A549 (cell line): ENCODE data around the gene ALG14. TPM values are rescaled to one million over a fixed set of nuclear protein-coding genes. Genes with fewer than 3 reads are reported as not detected.

Experiments
- ATAC-seq, 2 experiments: fragments of 200-7000 bp in 1 of 2; fragments of >200 bp in 1 of 2; cut with Nextera tagmentation in 1 of 2; cut with Tn5 transposase in 1 of 2; 3 replicates each; pipeline versions ENCODE4 v1.8.0 to v1.9.1; 2018 to 2020; ENCODE audit warnings: mild to moderate bottlenecking in 1 of 2, moderate library complexity in 1 of 2
- CTCF ChIA-PET: fragments of 300-600 bp; sonication (Branson Sonifier 250); formaldehyde crosslinking; extraction: SDS; loops from one replicate; lab custom pipeline; 2021; ENCODE audit warnings: antibody characterized with exemption, inconsistent platforms; lab: Yijun Ruan, JAX
- POLR2A ChIA-PET: fragments of 350-600 bp; formaldehyde crosslinking; extraction: SDS; loops from one replicate; lab custom pipeline; 2021; ENCODE audit warnings: antibody characterized with exemption, inconsistent platforms; lab: Yijun Ruan, JAX
- DNase-seq, 2 experiments: peaks; one replicate each; pipeline versions ENCODE4 v3.0.0 to v3.0.0-alpha.2; 2011 to 2016; ENCODE audit warnings: low read depth in 1 of 2, low spot score in 1 of 2
- FAIRE-seq: peaks from 2 replicates; lab custom pipeline; 2011; peaks lifted over from hg19 to GRCh38; lab: Jason Lieb, UNC
- H3K27ac ChIP-seq, 2 experiments: fragments of >200 bp; sonication (Bioruptor Twin); formaldehyde crosslinking; 3 replicates each; pipeline ENCODE4 v1.5.1; 2016 to 2017
- H3K4me1 ChIP-seq: fragments of >200 bp; sonication (Bioruptor Twin); formaldehyde crosslinking; 3 replicates; pipeline ENCODE4 v1.6.1; 2016
- H3K4me2 ChIP-seq: fragments of >200 bp; sonication (Bioruptor Twin); formaldehyde crosslinking; 3 replicates; pipeline ENCODE4 v1.6.1; 2016
- H3K4me3 ChIP-seq: fragments of >200 bp; sonication (Bioruptor Twin); formaldehyde crosslinking; 3 replicates; pipeline ENCODE4 v1.5.1; 2016
- H3K9me3 ChIP-seq: fragments of >200 bp; sonication (Bioruptor Twin); formaldehyde crosslinking; 3 replicates; pipeline ENCODE4 v1.6.1; 2016
- CEBPB ChIP-seq, 2 experiments: fragments of >200 bp in 1 of 2; sonication (Bioruptor Twin) in 1 of 2; formaldehyde crosslinking in 1 of 2; IDR thresholded peaks; 2 replicates each; pipeline ENCODE4 v1.6.1; 2012 to 2016
- CHD2 ChIP-seq: fragments of 150-350 bp; IDR thresholded peaks from 2 replicates; pipeline ENCODE4 v1.6.1; 2014; ENCODE audit warnings: low read length; ENCODE audit not compliant: partially characterized antibody
- CHD4 ChIP-seq: fragments of 200-600 bp; sonication (generic); IDR thresholded peaks from 2 replicates; pipeline ENCODE4 v1.6.1; 2016; ENCODE audit warnings: antibody characterized with exemption, mild to moderate bottlenecking, borderline replicate concordance
- EHF ChIP-seq: fragments of 250-450 bp; sonication (Bioruptor Pico); IDR thresholded peaks from 2 replicates; pipeline ENCODE4 v1.5.0; 2020; ENCODE audit warnings: mild to moderate bottlenecking
- FOSB ChIP-seq: fragments of 250-450 bp; sonication (Bioruptor Pico); IDR thresholded peaks from 2 replicates; pipeline ENCODE4 v1.5.0; 2020; ENCODE audit warnings: mild to moderate bottlenecking, moderate library complexity
- FOSL2 ChIP-seq, 2 experiments: fragments of 450-650 bp in 1 of 2; fragments of >200 bp in 1 of 2; sonication (Bioruptor Twin) in 1 of 2; formaldehyde crosslinking; IDR thresholded peaks; 2 replicates each; pipeline versions ENCODE4 v1.5.0 to v1.6.1; 2016 to 2020; ENCODE audit warnings: mild to moderate bottlenecking in 1 of 2, moderate library complexity in 1 of 2
- FOXS1 ChIP-seq: fragments of 250-450 bp; sonication (Bioruptor Pico); IDR thresholded peaks from 2 replicates; pipeline ENCODE4 v1.5.0; 2020; ENCODE audit warnings: mild to moderate bottlenecking, moderate library complexity
- HEYL ChIP-seq: fragments of 250-450 bp; sonication (Bioruptor Pico); IDR thresholded peaks from 2 replicates; pipeline ENCODE4 v1.8.0; 2021; ENCODE audit warnings: mild to moderate bottlenecking, moderate library complexity
- HOXB5 ChIP-seq: fragments of 250-450 bp; sonication (Bioruptor Pico); IDR thresholded peaks from 2 replicates; pipeline ENCODE4 v1.5.0; 2020; ENCODE audit warnings: mild to moderate bottlenecking, moderate library complexity
- KDM5A ChIP-seq: fragments of 200-600 bp; sonication (generic); IDR thresholded peaks from 2 replicates; pipeline ENCODE4 v1.6.1; 2016; ENCODE audit warnings: antibody characterized with exemption, mild to moderate bottlenecking
- MAFK ChIP-seq: fragments of 450-650 bp; IDR thresholded peaks from 2 replicates; pipeline ENCODE4 v1.6.1; 2014; ENCODE audit not compliant: partially characterized antibody
- MAZ ChIP-seq: fragments of 150-350 bp; IDR thresholded peaks from 2 replicates; pipeline ENCODE4 v1.6.1; 2014; ENCODE audit warnings: antibody characterized with exemption, low read depth, low read length, borderline replicate concordance
- NPAS2 ChIP-seq: fragments of 250-450 bp; sonication (Bioruptor Pico); IDR thresholded peaks from 2 replicates; pipeline ENCODE4 v1.8.0; 2022; ENCODE audit warnings: mild to moderate bottlenecking, moderate library complexity, borderline replicate concordance
- POLR2AphosphoS2 ChIP-seq: conservative IDR thresholded peaks from 2 replicates; pipeline ENCODE4 v1.6.1; 2012; ENCODE audit warnings: low read length, improper control_type of control experiment, inconsistent platforms
- RAD21 ChIP-seq, 2 experiments: fragments of >200 bp in 1 of 2; sonication (Bioruptor Twin) in 1 of 2; formaldehyde crosslinking in 1 of 2; IDR thresholded peaks in 1 of 2; conservative IDR thresholded peaks in 1 of 2; 2 replicates in 1 of 2; 3 replicates in 1 of 2; pipeline ENCODE4 v1.6.1; 2012 to 2018; ENCODE audit warnings: inconsistent platforms in 1 of 2
- RARB ChIP-seq: fragments of 250-450 bp; sonication (Bioruptor Pico); IDR thresholded peaks from 2 replicates; pipeline ENCODE4 v1.8.0; 2021; ENCODE audit warnings: mild to moderate bottlenecking, moderate library complexity
- RFX5 ChIP-seq: fragments of 450-650 bp; IDR thresholded peaks from 2 replicates; pipeline ENCODE4 v1.7.1; 2014; ENCODE audit warnings: antibody characterized with exemption, mild to moderate bottlenecking, moderate library complexity
- SMC3 ChIP-seq: fragments of >200 bp; sonication (Bioruptor Twin); formaldehyde crosslinking; IDR thresholded peaks from 3 replicates; pipeline ENCODE4 v1.6.1; 2018; ENCODE audit warnings: inconsistent platforms
- TFCP2L1 ChIP-seq: fragments of 250-450 bp; sonication (Bioruptor Pico); IDR thresholded peaks from 2 replicates; pipeline ENCODE4 v1.5.0; 2021; ENCODE audit warnings: mild to moderate bottlenecking
- TP53 ChIP-seq: fragments of 250-450 bp; sonication (Bioruptor Pico); IDR thresholded peaks from 2 replicates; pipeline ENCODE4 v1.5.0; 2021; ENCODE audit warnings: mild to moderate bottlenecking, moderate library complexity
- ZC3H11A ChIP-seq: fragments of 450-650 bp; IDR thresholded peaks from 2 replicates; pipeline ENCODE4 v1.6.1; 2014; ENCODE audit warnings: antibody characterized with exemption, mild to moderate bottlenecking
- ZNF302 ChIP-seq: fragments of 250-450 bp; sonication (Bioruptor Pico); IDR thresholded peaks from 2 replicates; pipeline ENCODE4 v1.9.0; 2021; ENCODE audit warnings: inconsistent platforms, mild to moderate bottlenecking, moderate library complexity
- WGBS: methylation state at CpG from one replicate; pipeline ENCODE4 v1.1.6; 2017; ENCODE audit errors: missing lambda C conversion rate; 5-methylcytosine and 5-hydroxymethylcytosine counted together
- polyA plus RNA-seq, 4 experiments: library from polyadenylated mRNA; depleted of rRNA in 3 of 4; stranded (reverse); fragments of >200 nt; fragmentation: RNase III in 1 of 4; extraction: RNeasy Plus Mini Kit Qiagen cat#74134 plus additional on column Dnase treatment in 1 of 4; gene quantifications; 2 replicates in 3 of 4; 3 replicates in 1 of 4; pipeline ENCODE4 v1.2.3, GENCODE V29; 2011 to 2017
- TF ChIP-seq, protein P1 (sequence below): fragments of 250-450 bp; sonication (Bioruptor Pico); IDR thresholded peaks from 2 replicates; pipeline ENCODE4 v1.5.0; 2020; ENCODE audit warnings: low read depth, mild to moderate bottlenecking, moderate library complexity
- TF ChIP-seq, protein P2 (sequence below): fragments of >200 bp; sonication (Bioruptor Twin); formaldehyde crosslinking; IDR thresholded peaks from 3 replicates; pipeline ENCODE4 v1.5.1; 2016
- TF ChIP-seq, protein P3 (sequence below): fragments of >200 bp; sonication (Bioruptor Twin); formaldehyde crosslinking; IDR thresholded peaks from 2 replicates; pipeline ENCODE4 v1.6.1; 2016
- TF ChIP-seq, protein P4 (sequence below): fragments of 250-450 bp; sonication (Bioruptor Pico); IDR thresholded peaks from 2 replicates; pipeline ENCODE4 v1.5.0; 2021; ENCODE audit warnings: mild to moderate bottlenecking, moderate library complexity, borderline replicate concordance
- TF ChIP-seq, protein P5 (sequence below): fragments of 200-600 bp; sonication (generic); IDR thresholded peaks from 2 replicates; pipeline ENCODE4 v1.6.1; 2016; ENCODE audit warnings: antibody characterized with exemption, mild to moderate bottlenecking, moderate library complexity
- TF ChIP-seq, protein P6 (sequence below): IDR thresholded peaks from 2 replicates; pipeline ENCODE4 v1.6.1; 2012; ENCODE audit warnings: low read depth, borderline replicate concordance

ALG14 gene
- polyA plus RNA-seq, 2 of the 4 experiments (the other 2 are of a cell fraction): 5.0 to 5.4 TPM

DNA sequence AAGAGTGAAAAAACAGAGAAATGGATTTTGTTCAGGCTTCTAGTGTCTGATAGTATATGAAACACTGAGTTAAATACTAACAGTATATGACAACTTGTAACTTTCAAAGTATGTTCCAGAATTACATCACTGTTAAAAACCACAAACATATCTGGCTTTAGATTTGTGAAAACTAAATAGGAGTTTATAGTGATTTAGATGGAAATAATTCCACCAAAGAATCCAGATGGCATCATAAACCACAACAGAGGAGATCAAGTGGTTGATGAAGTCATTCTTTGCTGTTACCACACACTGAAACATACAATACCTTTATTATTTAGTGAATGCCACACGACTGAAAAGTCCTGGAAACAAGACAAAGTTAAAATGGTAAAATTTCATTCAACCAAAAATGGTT, 37.2 kb downstream of the ALG14 start:
- no peak overlapping the region for H3K4me2 ChIP-seq
- no peak overlapping the region for H3K4me3 ChIP-seq
- no peaks in the 10 kb centered on the region for H3K4me1 ChIP-seq
- DNase-seq (no peak), FAIRE-seq (no peak), ATAC-seq (no peak)
- ChIA-PET POLR2A (no interaction called here), CTCF (interaction anchor here (1.4 kb wide), 1 partner anchor 8 kb away, joined by 5 read pairs; no protein-coding TSS in a partner anchor)
- no peak overlapping the region for H3K27ac ChIP-seq
- no peaks in the 10 kb centered on the region for H3K9me3 ChIP-seq
- TF ChIP-seq CEBPB (IDR thresholded peaks at IDR 0.05) (no peak), TFCP2L1 (CRISPR knock-in tag) (no peak), EHF (CRISPR knock-in tag) (no peak), RAD21 (conservative IDR thresholded peaks at IDR 0.05 in 1 of 2, IDR thresholded peaks at IDR 0.05 in 1 of 2) (no peak), NPAS2 (CRISPR knock-in tag) (no peak), MAFK (no peak), SMC3 (no peak), HEYL (CRISPR knock-in tag) (no peak), CHD4 (no peak)
- TF ChIP-seq, protein P1, sequence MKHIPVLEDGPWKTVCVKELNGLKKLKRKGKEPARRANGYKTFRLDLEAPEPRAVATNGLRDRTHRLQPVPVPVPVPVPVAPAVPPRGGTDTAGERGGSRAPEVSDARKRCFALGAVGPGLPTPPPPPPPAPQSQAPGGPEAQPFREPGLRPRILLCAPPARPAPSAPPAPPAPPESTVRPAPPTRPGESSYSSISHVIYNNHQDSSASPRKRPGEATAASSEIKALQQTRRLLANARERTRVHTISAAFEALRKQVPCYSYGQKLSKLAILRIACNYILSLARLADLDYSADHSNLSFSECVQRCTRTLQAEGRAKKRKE (CRISPR knock-in tag): no peak
- 83% methylated on average over 1 of the region's 1 CpG for WGBS

DNA sequence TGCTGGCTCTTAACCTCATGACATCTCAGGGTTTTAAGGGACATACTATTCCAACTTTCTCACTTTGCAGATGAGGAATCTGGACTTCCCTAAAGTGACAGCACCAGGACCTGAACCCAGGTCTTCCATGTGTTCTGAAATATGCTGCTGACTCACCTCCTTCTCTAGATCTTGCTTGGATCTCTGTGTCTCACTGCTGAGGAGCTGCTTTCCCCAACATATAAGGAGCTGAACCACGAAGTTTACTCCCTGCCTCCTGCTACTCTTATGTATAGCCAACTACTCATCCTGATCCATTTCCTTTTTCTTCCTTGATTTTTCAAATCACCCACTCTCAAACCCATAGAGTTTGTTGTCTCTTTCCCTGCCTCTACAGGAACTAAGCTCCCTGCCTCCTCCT, 38.2 kb downstream of the ALG14 start:
- H3K9me3 ChIP-seq: no peaks in the 10 kb centered on the region
- CTCF ChIA-PET: interaction anchor here (1.4 to 2.9 kb wide), 2 partner anchors 9 to 180 kb away, joined by 5 to 10 read pairs; no protein-coding TSS in a partner anchor
- no peak overlapping the region for H3K4me3 ChIP-seq
- POLR2A ChIA-PET: no interaction called here
- DNase-seq: no peak
- TF ChIP-seq, protein P2, sequence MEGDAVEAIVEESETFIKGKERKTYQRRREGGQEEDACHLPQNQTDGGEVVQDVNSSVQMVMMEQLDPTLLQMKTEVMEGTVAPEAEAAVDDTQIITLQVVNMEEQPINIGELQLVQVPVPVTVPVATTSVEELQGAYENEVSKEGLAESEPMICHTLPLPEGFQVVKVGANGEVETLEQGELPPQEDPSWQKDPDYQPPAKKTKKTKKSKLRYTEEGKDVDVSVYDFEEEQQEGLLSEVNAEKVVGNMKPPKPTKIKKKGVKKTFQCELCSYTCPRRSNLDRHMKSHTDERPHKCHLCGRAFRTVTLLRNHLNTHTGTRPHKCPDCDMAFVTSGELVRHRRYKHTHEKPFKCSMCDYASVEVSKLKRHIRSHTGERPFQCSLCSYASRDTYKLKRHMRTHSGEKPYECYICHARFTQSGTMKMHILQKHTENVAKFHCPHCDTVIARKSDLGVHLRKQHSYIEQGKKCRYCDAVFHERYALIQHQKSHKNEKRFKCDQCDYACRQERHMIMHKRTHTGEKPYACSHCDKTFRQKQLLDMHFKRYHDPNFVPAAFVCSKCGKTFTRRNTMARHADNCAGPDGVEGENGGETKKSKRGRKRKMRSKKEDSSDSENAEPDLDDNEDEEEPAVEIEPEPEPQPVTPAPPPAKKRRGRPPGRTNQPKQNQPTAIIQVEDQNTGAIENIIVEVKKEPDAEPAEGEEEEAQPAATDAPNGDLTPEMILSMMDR: no peak
- TF ChIP-seq FOXS1 (CRISPR knock-in tag) (no peak), FOSB (CRISPR knock-in tag) (no peak), FOSL2 (IDR thresholded peaks at IDR 0.05) (no peak), FOSL2 (CRISPR knock-in tag; IDR thresholded peaks at IDR 0.05) (no peak), HOXB5 (CRISPR knock-in tag) (no peak), TP53 (CRISPR knock-in tag) (no peak), RARB (CRISPR knock-in tag) (no peak), ZNF302 (CRISPR knock-in tag) (no peak), POLR2AphosphoS2 (no peak), KDM5A (no peak), CHD2 (no peak), MAZ (no peak), RFX5 (no peak), ZC3H11A (no peak)
- TF ChIP-seq, protein P1 (CRISPR knock-in tag): no peak
- TF ChIP-seq, protein P3, sequence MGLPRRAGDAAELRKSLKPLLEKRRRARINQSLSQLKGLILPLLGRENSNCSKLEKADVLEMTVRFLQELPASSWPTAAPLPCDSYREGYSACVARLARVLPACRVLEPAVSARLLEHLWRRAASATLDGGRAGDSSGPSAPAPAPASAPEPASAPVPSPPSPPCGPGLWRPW: no peak
- TF ChIP-seq, protein P4, sequence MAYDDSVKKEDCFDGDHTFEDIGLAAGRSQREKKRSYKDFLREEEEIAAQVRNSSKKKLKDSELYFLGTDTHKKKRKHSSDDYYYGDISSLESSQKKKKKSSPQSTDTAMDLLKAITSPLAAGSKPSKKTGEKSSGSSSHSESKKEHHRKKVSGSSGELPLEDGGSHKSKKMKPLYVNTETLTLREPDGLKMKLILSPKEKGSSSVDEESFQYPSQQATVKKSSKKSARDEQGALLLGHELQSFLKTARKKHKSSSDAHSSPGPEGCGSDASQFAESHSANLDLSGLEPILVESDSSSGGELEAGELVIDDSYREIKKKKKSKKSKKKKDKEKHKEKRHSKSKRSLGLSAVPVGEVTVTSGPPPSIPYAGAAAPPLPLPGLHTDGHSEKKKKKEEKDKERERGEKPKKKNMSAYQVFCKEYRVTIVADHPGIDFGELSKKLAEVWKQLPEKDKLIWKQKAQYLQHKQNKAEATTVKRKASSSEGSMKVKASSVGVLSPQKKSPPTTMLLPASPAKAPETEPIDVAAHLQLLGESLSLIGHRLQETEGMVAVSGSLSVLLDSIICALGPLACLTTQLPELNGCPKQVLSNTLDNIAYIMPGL (CRISPR knock-in tag): no peak
- TF ChIP-seq, protein P5, sequence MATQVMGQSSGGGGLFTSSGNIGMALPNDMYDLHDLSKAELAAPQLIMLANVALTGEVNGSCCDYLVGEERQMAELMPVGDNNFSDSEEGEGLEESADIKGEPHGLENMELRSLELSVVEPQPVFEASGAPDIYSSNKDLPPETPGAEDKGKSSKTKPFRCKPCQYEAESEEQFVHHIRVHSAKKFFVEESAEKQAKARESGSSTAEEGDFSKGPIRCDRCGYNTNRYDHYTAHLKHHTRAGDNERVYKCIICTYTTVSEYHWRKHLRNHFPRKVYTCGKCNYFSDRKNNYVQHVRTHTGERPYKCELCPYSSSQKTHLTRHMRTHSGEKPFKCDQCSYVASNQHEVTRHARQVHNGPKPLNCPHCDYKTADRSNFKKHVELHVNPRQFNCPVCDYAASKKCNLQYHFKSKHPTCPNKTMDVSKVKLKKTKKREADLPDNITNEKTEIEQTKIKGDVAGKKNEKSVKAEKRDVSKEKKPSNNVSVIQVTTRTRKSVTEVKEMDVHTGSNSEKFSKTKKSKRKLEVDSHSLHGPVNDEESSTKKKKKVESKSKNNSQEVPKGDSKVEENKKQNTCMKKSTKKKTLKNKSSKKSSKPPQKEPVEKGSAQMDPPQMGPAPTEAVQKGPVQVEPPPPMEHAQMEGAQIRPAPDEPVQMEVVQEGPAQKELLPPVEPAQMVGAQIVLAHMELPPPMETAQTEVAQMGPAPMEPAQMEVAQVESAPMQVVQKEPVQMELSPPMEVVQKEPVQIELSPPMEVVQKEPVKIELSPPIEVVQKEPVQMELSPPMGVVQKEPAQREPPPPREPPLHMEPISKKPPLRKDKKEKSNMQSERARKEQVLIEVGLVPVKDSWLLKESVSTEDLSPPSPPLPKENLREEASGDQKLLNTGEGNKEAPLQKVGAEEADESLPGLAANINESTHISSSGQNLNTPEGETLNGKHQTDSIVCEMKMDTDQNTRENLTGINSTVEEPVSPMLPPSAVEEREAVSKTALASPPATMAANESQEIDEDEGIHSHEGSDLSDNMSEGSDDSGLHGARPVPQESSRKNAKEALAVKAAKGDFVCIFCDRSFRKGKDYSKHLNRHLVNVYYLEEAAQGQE: no peak
- TF ChIP-seq, protein P6, sequence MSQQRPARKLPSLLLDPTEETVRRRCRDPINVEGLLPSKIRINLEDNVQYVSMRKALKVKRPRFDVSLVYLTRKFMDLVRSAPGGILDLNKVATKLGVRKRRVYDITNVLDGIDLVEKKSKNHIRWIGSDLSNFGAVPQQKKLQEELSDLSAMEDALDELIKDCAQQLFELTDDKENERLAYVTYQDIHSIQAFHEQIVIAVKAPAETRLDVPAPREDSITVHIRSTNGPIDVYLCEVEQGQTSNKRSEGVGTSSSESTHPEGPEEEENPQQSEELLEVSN: no peak
- 79% methylated on average over 1 of the region's 1 CpG for WGBS
- no peaks in the 10 kb centered on the region for H3K4me1 ChIP-seq
- H3K27ac ChIP-seq: no peak overlapping the region
- H3K4me2 ChIP-seq: no peak overlapping the region
- no peak for ATAC-seq
- FAIRE-seq: no peak
